Subcutaneous adipose tissue (tissue), 4 donors: ENCODE results near the gene FAM222A. TPM values are rescaled to one million over a fixed set of nuclear protein-coding genes. Genes with fewer than 3 reads are reported as not detected.

Experiments
- CTCF ChIP-seq: fragments of 450-650 bp; IDR thresholded peaks from one replicate; pipeline ENCODE4 v1.5.1; 2016; ENCODE audit warnings: low read depth, mild to moderate bottlenecking, control low read depth, antibody characterized with exemption, moderate library complexity
- total RNA-seq, 4 donors: library from RNA; depleted of rRNA; stranded (reverse); fragments of >200 nt; gene quantifications; one replicate each; pipeline ENCODE4 v1.1.0, GENCODE V29; 2016

FAM222A gene
- total RNA-seq, 4 donors from 2014 or later: 0.49 to 0.75 TPM; not detected in 2

GRCh38 chr12:109737631-109738030 lies 24.0 kb downstream of the FAM222A start:
- no peak for TF ChIP-seq CTCF

- no peak for TF ChIP-seq CTCF
These were observed 24.6 kb downstream of the FAM222A start for GRCh38 chr12:109738209-109738608.

- no peak for TF ChIP-seq CTCF
These were observed 25.4 kb downstream of the FAM222A start for GRCh38 chr12:109738878-109739665.

- no peak for TF ChIP-seq CTCF
These were observed 26.4 kb downstream of the FAM222A start for GRCh38 chr12:109739747-109740693.

GRCh38 chr12:109740694-109741245 lies 27.1 kb downstream of the FAM222A start:
- no peak for TF ChIP-seq CTCF

- TF ChIP-seq CTCF: no peak
These were observed 27.8 kb downstream of the FAM222A start for GRCh38 chr12:109741286-109741969.
